ENCODE measurements around the gene RNF208. TPM values are rescaled to one million over a fixed set of nuclear protein-coding genes. Genes with fewer than 3 reads are reported as not detected.

The RNF208 gene
- polyA plus RNA-seq, 4 donors = 3.2 to 15.3 (median 8.1) TPM

DNA sequence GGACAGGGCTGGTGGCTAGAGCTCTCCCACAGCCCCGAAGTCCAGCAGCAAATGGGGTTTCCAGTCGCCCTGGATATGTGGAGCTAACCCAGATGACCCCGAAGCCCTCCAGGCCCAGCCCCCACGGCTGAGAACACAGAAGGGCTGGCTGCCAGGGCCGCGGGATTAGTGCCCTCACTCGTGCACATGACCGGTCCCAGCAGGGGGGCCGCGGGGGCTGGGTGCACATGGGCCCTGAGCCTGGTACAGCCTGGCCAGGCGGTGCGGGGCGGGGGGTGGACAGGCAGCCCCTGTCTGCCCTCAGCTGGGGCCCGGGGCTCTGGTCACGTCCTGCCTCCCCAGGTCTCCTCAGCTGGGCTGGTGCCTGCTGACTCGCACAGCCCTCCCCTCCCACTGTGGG, 27.7 kb downstream of the RNF208 start:
- no peak for DNase-seq (ENCODE audit: low read depth in 4 of 4, low spot score in 3 of 4)

DNA sequence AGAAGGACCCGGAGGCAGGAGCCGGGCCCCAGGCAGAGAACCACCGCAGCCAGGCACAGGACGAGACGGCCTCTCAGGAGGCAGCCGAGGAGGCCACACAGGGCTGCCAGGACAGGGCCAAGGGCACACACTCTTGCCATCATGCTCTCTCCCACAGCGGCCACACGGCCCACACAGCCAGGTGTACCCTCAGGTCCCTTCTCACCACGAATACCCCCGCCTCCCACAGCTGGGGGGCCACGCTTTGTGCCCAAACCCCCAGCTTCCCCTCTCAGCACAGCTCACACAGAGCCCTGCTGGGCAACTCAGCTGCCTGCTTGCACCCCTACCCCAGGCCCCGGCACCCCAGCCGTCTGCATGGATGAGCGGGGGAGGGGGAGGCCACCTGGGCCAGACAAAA, 28.3 kb downstream of the RNF208 start:
- DNase-seq (ENCODE audit: low read depth in 4 of 4, low spot score in 3 of 4) = no peak

DNA sequence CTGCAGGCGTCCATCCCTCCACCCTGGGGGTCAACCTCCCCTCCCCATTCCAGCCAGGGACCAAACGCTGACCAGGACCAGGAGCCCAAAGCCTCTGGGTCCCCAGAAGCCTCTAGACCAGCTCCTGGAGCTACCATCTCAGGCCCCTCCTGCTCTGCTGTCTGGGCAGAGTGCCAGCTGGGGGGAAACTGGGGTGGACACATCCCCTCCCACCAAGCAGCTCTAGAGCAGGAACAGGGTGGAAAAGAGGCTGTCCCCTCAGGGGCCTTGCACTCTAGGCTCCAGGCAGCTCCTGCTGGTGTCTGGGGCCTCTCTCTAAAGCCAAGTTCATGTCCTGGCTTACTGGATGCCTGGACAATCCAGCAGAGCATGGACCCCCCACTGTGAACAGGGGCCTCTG, 29.2 kb downstream of the RNF208 start:
- DNase-seq (ENCODE audit: low read depth in 4 of 4, low spot score in 3 of 4) = no peak

DNA sequence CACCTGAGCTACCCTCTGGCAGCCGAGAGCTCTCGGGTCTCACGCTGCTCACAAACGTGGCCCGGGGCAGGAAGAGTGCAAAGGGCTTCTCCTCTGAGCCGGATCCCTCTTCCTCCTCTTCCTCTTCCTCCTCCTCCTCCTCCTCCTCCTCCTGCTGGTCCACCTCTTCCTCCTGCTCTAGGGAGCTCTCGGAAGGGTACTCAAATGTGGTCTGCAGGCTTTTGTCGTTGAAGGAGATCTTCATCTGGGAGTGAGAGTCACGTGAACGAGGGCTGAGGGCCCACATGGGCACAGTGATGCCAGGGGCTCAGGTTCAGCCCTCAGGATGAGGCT, 29.6 kb downstream of the RNF208 start:
- DNase-seq (ENCODE audit: low read depth in 4 of 4, low spot score in 3 of 4) = no peak

DNA sequence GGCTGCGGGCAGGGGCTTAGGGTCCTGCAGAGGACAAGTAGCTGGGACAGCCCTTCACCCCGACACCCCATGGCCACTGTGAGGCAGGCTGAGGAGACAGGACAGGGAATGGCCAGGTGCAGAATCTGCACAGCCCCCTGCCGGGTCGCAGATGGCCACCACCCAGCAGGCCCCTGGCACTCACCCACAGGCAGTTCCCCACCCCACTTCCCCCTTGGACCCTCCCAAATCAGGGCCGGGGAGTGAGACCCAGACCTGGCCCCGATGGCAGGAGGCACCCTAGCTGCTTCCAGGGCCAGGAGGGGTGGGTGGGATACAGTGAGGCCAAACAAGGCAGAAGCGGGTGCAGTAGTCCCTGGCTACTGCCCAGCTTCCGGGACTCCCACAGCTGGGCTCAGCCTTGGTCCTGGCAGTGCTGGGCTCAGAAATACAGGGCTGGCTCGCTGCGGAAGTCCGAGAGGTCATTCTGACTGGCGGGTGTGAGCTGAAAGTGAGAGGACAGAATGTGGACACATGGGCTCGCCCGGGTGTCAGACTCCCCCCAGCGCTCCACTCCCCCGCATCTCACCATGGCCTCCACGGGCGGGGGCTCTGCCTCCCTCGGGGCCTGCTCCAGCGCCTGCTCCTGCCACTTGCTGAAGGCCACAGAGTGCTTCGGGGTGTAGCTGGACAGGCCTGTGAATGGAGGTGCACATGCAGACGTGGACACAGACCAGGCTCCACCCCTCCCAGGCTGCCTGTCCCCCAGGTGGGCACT, 30.2 kb downstream of the RNF208 start:
- DNase-seq (ENCODE audit: low read depth in 4 of 4, low spot score in 3 of 4) = no peak

DNA sequence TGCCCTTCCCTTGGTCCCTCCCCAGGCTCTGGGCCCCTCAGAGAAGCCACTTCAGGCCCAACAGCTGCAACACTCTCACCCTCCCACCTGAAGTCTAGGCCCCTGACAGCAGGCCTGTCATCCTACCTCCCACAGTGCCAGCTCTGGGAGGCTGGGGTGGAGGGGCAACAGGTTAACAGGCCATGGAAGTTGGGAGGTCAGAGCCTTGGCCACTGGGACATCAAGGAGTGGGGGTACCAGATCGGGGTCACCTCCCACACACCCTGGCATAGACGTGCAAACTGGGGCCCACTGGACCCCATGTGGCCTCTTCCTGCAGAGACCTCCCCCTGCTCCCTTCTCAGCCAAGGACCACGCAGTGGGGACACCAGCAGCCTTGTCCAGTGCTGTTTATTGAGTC, 30.8 kb downstream of the RNF208 start:
- DNase-seq (ENCODE audit: low read depth in 4 of 4, low spot score in 3 of 4) = no peak

DNA sequence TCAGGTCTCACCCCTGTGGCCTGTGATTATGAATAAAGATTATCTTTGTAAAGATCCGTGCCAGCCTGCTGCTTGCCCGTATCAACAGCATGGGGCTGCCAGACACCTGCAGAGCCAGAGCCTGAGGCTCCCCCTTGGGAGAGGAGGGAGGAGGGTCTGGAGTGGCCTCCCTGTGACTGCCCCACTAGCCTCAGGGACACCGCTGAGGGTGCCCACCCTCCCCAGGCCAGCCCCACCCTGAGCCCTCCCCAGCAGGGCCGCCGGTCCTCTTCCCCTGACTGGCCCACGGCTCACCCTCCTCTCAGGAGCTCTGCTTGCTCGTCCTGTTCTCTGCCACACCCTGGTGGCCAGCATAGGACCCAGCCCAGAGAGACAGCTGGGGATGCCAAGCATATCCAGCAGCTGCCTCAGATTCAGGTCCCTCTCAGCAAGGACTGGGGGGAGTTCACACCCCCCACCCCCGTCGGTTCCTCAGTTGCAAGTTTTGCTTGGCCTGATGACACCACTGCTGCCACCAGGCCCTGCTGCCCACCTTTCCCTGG, 31.7 kb downstream of the RNF208 start:
- DNase-seq (ENCODE audit: low read depth in 4 of 4, low spot score in 3 of 4) = no peak

DNA sequence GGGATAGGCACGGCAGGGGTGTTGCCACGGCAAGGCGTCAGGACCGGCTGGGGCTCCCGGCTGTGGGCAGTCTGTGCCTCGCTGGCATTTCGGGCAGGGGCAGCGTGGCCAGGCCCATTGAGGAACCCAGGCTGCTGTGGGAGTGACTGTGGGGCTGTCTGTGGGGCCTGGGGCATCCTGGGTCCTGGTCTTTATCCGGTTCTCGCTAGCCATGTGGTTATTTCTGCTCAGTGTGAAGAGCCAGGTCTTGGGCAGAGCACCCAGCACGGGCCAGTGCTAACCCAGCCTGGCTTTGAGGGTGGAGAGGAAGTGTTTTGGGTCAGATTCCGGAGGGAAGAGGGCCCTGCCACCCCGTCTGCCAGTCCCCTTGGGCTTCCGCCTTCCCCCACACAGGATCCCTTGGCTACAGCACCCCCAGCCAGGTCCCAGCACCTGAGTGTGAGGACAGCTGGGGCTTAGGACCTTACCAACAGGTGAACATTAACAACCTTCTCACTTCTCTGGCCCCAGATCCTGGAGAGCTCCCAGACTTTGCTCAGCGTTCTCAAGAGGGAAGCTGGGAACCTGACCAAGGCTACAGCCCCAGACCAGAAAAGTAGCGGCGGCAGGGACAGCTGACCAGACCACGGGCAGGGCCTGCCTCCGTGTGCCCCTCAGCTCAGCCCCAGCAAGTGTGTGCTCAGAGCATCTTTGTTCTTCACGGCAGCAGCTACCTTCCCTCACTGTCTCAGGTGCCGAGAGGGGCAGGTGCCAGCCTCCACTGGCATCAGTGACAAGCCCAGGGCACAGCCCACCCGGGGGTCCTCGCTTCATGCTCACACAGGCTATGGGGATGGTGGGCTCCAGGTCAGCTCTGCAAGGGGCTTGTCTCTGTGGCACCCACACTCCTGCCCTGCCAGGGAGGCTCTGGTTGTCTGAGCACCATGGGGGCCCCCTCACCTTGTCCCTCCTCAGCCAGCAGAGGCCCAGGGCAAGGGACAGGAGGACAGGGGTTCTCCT, 32.4 kb downstream of the RNF208 start:
- no peak for DNase-seq (ENCODE audit: low read depth in 4 of 4, low spot score in 3 of 4)

DNA sequence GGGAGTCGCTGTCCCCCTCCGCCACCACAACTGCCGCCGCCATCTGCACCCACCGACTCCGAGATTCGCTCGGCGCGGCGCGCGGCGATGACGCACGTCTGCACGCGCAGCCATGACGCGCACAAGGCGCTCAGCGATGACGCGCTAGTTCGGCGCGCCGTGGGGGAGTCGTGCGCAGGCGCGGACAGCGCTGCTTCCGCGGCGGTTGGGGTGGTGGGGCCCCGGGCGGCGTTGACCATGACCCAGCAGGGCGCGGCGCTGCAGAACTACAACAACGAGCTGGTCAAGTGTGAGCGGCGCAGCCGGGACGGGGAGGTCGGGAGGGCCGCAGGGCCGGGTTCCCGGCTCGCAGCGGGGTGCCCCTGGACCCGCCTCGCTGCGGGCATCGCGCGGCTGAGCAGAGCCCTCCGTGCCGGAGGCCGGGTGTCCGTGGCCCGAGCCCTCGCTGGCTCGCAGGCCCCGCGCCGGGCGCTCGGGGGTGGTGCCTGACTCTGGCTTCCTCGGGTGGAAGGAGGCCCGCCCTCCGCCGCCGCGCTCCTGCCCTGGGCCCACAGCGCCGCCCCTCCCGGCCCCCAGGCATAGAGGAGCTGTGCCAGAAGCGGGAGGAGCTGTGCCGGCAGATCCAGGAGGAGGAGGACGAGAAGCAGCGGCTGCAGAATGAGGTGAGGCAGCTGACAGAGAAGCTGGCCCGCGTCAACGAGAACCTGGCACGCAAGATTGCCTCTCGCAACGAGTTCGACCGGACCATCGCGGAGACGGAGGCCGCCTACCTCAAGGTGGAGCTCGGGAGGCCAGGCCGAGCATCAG, 33.3 kb downstream of the RNF208 start, which contains the start of the genes ANAPC2 and SSNA1:
Gene ANAPC2 (minus strand): TSS at position 71 of the 807 bp plus-strand sequence. CDS start 28 bp downstream, at position 43.
Gene SSNA1 (plus strand): TSS at position 187 of the 807 bp plus-strand sequence. CDS start 51 bp downstream, at position 238.
- DNase-seq (ENCODE audit: low read depth in 4 of 4, low spot score in 3 of 4) = peak; percentile 88 to 92 (median 90)

DNA sequence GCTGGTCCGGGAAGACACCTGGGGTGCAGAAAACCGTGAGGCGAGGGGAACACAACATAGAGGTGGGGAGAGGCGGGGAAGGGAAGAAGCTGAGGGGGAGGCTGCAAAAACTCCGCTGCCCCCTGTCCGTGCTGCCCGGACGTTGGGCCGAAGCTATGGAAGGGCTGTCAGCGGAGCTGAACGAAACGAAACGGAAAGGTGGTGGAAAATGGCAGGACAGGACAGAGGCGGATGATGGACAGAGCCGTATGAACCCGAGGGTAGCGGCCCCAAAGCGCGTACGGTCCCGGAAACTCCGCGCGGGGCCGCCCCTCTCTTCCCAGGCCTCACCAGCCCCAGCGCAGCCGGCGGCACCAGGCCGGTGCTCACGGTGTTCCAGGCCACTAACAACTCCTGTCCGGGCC, 34.0 kb downstream of the RNF208 start:
- no peak for DNase-seq (ENCODE audit: low read depth in 4 of 4, low spot score in 3 of 4)

DNA sequence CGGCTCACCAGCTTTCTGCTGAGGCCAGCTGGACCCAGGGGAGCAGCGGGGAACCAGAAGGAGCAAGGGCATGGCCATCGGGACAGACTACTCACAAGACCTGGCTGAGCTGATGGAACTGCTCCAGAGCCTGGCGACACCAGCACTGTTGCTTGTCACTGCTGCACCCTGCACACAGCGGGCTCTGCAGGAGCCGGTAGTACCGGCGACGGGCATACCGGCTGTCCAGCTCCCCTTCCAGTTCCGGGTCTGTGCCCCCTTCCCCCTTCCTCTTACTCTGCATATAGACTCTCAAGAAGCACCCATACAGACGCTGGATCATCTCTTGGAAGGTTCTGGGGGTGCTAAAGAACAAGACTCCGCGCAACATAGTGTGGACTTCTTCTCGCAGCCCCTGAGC, 34.7 kb downstream of the RNF208 start:
- no peak for DNase-seq (ENCODE audit: low read depth in 4 of 4, low spot score in 3 of 4)

DNA sequence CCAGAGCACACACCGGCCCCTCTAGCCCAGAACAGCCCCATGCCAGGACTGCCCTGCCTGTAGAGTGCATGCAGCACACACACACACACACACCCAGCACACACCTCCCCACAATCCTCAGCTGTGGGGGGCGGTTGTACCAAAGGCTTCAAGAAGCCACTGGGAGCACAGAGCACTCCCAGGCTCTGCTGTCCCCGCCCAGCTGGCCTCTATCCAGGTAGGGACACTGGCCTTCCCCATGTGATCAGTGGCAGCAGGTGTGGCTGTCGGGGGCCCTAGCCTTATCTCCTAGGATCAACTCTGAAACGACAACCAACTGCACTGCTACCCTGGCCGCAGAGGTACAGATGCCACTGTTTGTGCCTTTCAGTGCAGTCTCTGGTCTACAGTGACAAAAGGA, 35.7 kb downstream of the RNF208 start:
- no peak for DNase-seq (ENCODE audit: low read depth in 4 of 4, low spot score in 3 of 4)

DNA sequence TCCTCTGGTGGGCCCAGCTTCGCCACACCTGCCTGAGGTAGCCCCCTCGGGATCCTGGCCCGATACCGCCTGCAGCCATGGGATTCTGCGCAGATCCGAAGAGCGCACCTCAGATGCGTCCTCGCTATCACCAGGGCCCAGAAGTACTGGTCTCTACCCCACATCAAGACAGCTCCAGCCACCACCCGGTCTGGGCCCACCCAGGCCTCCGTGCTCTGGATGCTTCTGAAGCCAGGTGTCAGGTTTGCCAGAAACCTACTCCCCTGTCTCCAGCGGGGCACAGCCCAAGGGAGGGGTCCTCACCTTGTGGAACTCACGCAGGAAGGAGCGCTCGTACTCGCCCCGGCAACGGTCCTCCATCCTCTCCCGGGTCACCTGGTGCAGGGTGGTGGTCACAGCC, 36.1 kb downstream of the RNF208 start:
- DNase-seq (ENCODE audit: low read depth in 4 of 4, low spot score in 3 of 4) = no peak

DNA sequence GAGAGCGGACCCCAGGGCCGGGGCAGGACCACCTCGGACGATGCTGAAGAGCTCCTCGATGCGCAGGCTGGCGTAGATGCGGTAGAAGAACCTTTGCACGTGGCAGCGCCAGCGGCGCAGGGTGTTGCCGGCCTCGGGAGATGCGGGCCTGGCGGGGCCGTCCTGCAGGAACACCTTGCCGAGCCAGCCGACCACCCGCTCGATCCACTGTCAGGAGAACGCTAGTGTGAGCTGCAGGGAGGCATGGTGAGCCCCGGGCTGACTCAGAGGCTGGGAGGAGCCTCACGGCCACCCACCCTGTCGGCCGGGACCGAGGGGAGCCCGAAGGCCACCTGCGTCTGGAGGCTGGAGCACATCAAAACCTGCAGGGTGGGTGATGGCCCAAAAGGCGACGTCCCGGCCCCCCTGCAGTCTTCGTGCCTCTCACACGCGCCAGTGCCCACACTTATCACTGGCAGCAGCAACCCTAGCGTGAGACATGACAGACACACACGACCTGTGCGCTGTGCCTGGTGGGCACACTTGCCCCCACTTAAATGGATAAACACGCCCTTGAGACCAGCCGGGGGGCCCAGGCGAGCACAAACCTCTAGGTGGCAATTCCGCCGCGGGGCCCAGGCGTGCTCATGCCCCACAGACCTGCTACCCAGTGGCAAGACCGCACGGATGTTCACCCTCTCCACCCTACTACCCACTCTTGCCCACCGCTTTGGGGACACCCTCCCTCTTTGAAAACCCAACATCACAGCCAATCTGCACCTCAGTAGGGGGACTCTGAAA, 37.0 kb downstream of the RNF208 start:
- no peak for DNase-seq (ENCODE audit: low read depth in 4 of 4, low spot score in 3 of 4)

DNA sequence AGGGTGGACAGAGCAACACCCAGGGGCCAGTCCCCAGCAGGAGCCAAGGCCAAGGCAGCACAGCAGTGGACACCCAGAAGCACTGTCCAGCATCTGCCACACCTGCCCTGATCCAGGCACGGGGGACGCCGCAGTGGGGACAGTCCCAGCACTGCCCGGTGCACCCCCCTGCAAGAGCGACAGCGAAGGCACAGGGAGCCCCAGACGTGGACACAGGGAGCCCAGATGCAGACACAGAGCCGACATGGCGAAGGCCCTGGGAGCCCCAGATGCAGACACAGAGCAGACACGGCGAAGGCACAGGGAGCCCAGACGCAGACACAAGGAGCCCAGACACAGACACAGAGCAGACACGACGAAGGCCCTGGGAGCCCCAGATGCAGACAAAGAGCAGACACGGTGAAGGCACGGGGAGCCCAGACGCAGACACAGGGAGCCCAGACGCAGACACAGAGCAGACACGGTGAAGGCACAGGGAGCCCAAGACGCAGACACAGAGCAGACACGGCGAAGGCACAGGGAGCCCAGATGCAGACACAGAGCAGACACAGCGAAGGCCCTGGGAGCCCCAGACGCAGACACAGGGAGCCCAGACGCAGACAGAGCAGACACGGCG, 38.0 kb downstream of the RNF208 start:
- no peak for DNase-seq (ENCODE audit: low read depth in 4 of 4, low spot score in 3 of 4)

DNA sequence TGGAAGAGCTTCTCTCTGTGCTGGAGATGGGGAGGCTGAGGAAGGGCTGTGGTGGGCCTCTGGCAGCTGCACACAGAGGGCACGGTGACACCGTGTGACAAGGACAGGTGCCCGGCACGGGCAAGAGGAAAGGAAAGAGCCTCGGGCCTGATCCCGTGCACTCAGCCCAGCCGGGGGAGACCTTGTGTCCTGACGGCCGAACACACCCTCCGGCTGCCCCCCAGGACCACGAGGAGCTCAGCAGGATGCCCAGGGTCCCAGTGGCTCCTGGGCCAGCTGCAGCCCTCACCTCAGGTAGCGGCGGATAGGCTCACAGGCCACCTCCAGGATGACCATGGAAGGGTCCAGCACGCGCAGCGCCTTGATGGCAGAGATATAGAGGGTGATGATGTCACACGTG, 39.2 kb downstream of the RNF208 start:
- DNase-seq (ENCODE audit: low read depth in 4 of 4, low spot score in 3 of 4) = no peak

DNA sequence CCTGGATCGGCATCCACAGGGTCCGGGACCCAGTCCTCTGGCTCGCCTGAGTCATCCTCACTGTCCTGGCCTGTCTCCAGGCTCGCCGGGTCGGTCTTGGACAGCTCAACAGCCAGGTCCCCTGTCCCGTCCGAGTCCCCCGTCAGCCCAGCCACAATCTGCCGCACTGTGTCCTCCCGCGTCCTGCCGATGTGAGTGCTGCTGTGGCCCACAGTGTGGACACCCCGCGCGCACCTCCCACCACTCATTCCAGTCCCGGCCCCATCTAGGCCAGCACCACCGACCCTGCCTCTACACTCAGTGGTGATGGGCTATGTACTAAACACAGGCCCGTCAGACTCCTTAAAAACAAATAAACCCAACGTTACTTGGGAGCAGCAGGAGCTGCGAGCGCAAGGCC, 40.4 kb downstream of the RNF208 start:
- no peak for DNase-seq (ENCODE audit: low read depth in 4 of 4, low spot score in 3 of 4)

DNA sequence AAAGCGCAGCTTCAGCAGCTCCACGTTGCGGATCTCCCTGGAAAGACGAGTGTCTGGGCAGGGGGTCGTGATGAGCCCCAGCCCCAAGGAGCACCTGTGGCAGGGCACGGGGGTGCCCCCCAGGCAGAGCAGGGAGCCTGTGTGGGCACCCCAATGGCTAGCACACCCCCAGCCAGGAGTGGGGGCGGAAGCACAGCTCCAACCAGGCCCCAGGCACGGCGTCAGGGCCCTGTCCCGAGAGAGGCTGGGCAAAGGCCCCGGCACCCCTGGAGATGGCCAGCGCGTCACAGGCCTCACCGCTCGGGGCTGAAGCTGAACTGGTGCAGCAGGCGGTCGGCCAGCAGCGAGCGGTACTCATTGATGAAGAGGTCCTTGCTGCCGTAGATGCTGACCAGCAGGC, 41.5 kb downstream of the RNF208 start:
- DNase-seq (ENCODE audit: low read depth in 4 of 4, low spot score in 3 of 4) = no peak

DNA sequence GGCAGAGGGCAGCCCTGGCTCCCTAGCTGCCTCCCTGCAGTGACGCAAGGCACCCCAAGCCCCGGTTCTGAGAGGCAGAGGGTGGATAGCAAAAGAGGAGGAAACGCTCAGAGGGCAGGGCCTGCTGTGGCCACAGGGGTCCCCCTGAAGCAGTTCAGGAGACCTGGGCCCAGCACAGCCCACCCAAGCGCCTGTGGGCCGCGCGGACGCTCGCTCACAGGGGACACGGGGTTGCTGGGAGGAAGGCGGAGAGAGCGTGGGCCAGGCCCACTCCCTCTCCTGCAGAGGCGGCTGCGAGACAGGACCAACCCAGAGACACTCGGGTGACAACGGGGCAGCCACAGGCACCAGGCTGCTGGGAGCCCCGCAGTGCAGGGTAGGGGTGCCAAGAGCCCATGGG, 42.3 kb downstream of the RNF208 start:
- no peak for DNase-seq (ENCODE audit: low read depth in 4 of 4, low spot score in 3 of 4)
